Subcutaneous adipose tissue (tissue), 4 donors: ENCODE data around the gene KBTBD8. TPM values are rescaled to one million over a fixed set of nuclear protein-coding genes. Genes with fewer than 3 reads are reported as not detected.

ENCODE experiments used
- total RNA-seq, 4 donors: library from RNA; depleted of rRNA; stranded (reverse); fragments of >200 nt; gene quantifications; one replicate each; pipeline ENCODE4 v1.1.0, GENCODE V29; 2016
- TF ChIP-seq, protein P1 (sequence below): fragments of 450-650 bp; IDR thresholded peaks from one replicate; pipeline ENCODE4 v1.5.1; 2016; ENCODE audit warnings: low read depth, mild to moderate bottlenecking, control low read depth, antibody characterized with exemption, moderate library complexity

The KBTBD8 gene
- total RNA-seq, 4 donors from 2014 or later = 0.19 to 2.7 (median 0.77) TPM

- TF ChIP-seq, protein P1, sequence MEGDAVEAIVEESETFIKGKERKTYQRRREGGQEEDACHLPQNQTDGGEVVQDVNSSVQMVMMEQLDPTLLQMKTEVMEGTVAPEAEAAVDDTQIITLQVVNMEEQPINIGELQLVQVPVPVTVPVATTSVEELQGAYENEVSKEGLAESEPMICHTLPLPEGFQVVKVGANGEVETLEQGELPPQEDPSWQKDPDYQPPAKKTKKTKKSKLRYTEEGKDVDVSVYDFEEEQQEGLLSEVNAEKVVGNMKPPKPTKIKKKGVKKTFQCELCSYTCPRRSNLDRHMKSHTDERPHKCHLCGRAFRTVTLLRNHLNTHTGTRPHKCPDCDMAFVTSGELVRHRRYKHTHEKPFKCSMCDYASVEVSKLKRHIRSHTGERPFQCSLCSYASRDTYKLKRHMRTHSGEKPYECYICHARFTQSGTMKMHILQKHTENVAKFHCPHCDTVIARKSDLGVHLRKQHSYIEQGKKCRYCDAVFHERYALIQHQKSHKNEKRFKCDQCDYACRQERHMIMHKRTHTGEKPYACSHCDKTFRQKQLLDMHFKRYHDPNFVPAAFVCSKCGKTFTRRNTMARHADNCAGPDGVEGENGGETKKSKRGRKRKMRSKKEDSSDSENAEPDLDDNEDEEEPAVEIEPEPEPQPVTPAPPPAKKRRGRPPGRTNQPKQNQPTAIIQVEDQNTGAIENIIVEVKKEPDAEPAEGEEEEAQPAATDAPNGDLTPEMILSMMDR = no peak
Measured at GRCh38 chr3:67034371-67034770, 36.3 kb downstream of the KBTBD8 start.

- TF ChIP-seq, protein P1 = no peak
Measured at GRCh38 chr3:67037615-67038014, 39.5 kb downstream of the KBTBD8 start.

GRCh38 chr3:67044295-67044694 is 46.2 kb downstream of the KBTBD8 start:
- TF ChIP-seq, protein P1 = no peak

DNA sequence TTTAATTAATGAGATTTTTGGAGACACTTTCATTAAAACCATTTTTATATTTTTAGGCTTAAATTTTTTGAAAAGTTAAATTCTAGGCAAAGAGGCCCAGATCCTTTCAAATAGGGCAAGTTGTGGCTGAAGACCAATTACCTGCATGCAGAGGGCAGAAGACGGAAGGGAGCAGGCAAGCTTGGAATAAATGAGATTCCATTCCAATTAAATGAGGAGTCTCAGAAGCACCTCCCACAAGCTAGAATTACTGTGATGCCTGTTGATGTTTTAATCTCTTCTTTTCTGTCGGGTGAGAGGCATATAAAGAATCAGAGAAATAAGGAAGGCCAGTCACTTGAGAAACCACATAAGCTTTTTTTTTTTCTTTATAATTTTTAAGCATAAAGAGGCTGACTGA is 46.8 kb downstream of the KBTBD8 start:
- TF ChIP-seq, protein P1 = no peak

DNA sequence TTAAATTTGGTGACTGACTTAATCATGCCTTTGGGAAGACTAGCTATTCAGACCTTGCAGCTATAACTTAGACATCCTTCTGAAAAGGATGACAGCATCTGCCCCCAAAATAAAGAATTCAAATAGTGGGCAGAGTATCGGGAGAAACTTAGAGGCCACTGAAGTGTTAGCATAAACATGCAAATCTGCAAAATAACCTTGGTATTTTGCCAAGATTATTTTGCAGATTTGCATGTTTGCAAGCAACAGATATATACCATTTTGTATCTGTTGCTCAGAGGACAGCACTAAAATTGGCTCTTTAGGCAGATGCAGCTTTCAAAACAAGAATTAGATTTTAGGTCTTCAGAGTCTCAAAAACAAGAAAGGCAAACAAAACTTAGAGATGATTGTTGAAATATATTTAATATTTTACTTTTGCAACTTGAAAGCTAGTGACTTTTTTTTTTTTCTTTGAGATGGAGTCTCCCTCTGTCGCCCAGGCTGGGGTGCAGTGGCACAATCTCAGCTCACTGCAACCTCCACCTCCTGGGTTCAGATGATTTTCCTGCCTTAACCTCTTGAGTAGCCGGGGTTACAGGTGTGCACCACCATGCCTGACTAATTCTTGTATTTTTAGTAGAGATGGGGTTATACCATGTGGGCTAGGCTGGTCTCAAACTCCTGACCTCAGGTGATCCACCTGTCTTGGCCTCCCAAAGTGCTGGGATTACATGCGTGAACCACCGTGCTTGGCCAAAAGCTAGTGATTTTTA is 47.8 kb downstream of the KBTBD8 start:
- TF ChIP-seq, protein P1 = no peak

- TF ChIP-seq, protein P1 = no peak
Measured at GRCh38 chr3:67047051-67047450, 48.9 kb downstream of the KBTBD8 start.

DNA sequence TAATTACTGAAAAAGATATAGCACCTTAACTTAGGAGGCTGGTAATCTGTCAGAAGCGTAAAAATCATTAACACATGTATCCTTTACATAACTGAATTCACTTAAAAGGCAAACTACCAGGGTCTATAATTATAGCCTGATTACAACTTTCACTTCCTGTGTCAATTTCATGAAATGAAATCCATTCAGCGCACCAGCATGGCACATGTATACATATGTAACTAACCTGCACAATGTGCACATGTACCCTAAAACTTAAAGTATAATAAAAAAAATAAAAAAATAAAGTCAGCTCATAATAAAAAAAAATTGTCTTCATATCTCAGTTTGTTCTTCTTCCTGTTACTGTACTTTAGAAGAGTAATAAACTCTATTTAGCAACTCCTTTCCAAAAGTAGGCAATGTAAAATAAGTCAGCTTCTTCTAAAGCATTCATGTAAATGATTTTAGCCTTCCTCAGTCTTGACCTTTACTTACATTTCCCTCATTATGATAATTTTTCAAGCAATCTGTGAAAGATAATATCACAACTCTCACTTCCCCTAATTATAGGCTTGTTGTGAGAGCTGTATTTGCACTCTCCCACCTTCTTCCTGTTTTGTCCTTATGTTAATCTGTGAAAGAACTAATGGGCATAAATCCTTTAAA is 50.1 kb downstream of the KBTBD8 start:
- TF ChIP-seq, protein P1 = no peak
